SJCRH30 (cell line): ENCODE measurements around the gene SOBP. TPM values are rescaled to one million over a fixed set of nuclear protein-coding genes. Genes with fewer than 3 reads are reported as not detected.
A peak's percentile ranks its signal among the peaks of the same experiment; 100 is the strongest.

ENCODE experiments used
- DNase-seq, 2 experiments: peaks; one replicate each; pipeline ENCODE4 v3.0.0-alpha.2; 2015 to 2020
- H3K27ac ChIP-seq: fragments of 250-450 bp; sonication (Bioruptor Pico); 2 replicates; pipeline ENCODE4 v1.5.1; 2020; ENCODE audit warnings: mild to moderate bottlenecking, moderate library complexity
- H3K27me3 ChIP-seq: fragments of 250-450 bp; sonication (Bioruptor Pico); 2 replicates; pipeline ENCODE4 v1.5.1; 2020; ENCODE audit warnings: mild to moderate bottlenecking, moderate library complexity
- H3K36me3 ChIP-seq: fragments of 250-450 bp; sonication (Bioruptor Pico); 2 replicates; pipeline ENCODE4 v1.5.1; 2020; ENCODE audit warnings: mild to moderate bottlenecking, moderate library complexity
- H3K4me1 ChIP-seq: fragments of 250-450 bp; sonication (Bioruptor Pico); 2 replicates; pipeline ENCODE4 v1.5.1; 2020; ENCODE audit warnings: mild to moderate bottlenecking, moderate library complexity
- H3K4me3 ChIP-seq: fragments of 250-450 bp; sonication (Bioruptor Pico); 2 replicates; pipeline ENCODE4 v1.5.1; 2020; ENCODE audit warnings: mild to moderate bottlenecking, moderate library complexity
- H3K9me3 ChIP-seq: fragments of 250-450 bp; sonication (Bioruptor Pico); replicated peaks from 2 replicates; pipeline ENCODE4 v1.5.1; 2020; ENCODE audit warnings: mild to moderate bottlenecking, moderate library complexity
- total RNA-seq: library from RNA; depleted of rRNA; stranded (reverse); fragments of >200 nt; shearing (Covaris generic); gene quantifications from 2 replicates; pipeline ENCODE4 v1.2.3, GENCODE V29; 2014

The SOBP gene
- total RNA-seq, 1 experiment from 2014 or later = 7.8 TPM

- H3K27ac ChIP-seq = no peak overlapping the region
- no peaks in the 10 kb centered on the region for H3K36me3 ChIP-seq
- H3K4me1 ChIP-seq = peaks cover 48% of the 10 kb centered on the region
- no peaks in the 10 kb centered on the region for H3K27me3 ChIP-seq
- no peak overlapping the region for H3K4me3 ChIP-seq
- DNase-seq = no peak
- H3K9me3 ChIP-seq = no peaks in the 10 kb centered on the region
These were observed 179.0 kb downstream of the SOBP start for GRCh38 chr6:107668743-107669474.

- H3K4me3 ChIP-seq = no peak overlapping the region
- no peaks in the 10 kb centered on the region for H3K36me3 ChIP-seq
- no peaks in the 10 kb centered on the region for H3K9me3 ChIP-seq
- H3K4me1 ChIP-seq = peaks cover 38% of the 10 kb centered on the region
- no peak overlapping the region for H3K27ac ChIP-seq
- no peaks in the 10 kb centered on the region for H3K27me3 ChIP-seq
- peak; percentile 68 to 80 for DNase-seq
These were observed 180.9 kb downstream of the SOBP start for GRCh38 chr6:107670792-107671199.

- H3K27me3 ChIP-seq = no peaks in the 10 kb centered on the region
- H3K27ac ChIP-seq = no peak overlapping the region
- DNase-seq = peak; percentile 85 to 92
- H3K9me3 ChIP-seq = no peaks in the 10 kb centered on the region
- H3K4me1 ChIP-seq = peaks cover 21% of the 10 kb centered on the region
- peak overlapping the region; percentile 2; the same call in 1 of the 2 replicates for H3K4me3 ChIP-seq
- H3K36me3 ChIP-seq = no peaks in the 10 kb centered on the region
These were observed 183.2 kb downstream of the SOBP start for GRCh38 chr6:107673076-107673494.

- Histone ChIP-seq H3K4me3 (no peak overlapping the region), H3K27ac (no peak overlapping the region), H3K27me3 (no peaks in the 10 kb centered on the region), H3K36me3 (no peaks in the 10 kb centered on the region), H3K9me3 (no peaks in the 10 kb centered on the region), H3K4me1 (peaks cover 15% of the 10 kb centered on the region)
- DNase-seq = peak; percentile 84 to 85
These were observed 185.2 kb downstream of the SOBP start for GRCh38 chr6:107674995-107675738.

- DNase-seq = no peak
- H3K36me3 ChIP-seq = no peaks in the 10 kb centered on the region
- H3K27ac ChIP-seq = no peak overlapping the region
- no peak overlapping the region for H3K4me3 ChIP-seq
- H3K9me3 ChIP-seq = no peaks in the 10 kb centered on the region
- peaks cover 8% of the 10 kb centered on the region for H3K4me1 ChIP-seq
- no peaks in the 10 kb centered on the region for H3K27me3 ChIP-seq
These were observed 186.1 kb downstream of the SOBP start for GRCh38 chr6:107676042-107676441.

- Histone ChIP-seq H3K27me3 (no peaks in the 10 kb centered on the region), H3K9me3 (no peaks in the 10 kb centered on the region), H3K4me3 (no peak overlapping the region), H3K36me3 (no peaks in the 10 kb centered on the region), H3K4me1 (peaks cover 5% of the 10 kb centered on the region; the same call in 1 of the 2 replicates), H3K27ac (no peak overlapping the region)
- no peak for DNase-seq
These were observed 187.5 kb downstream of the SOBP start for GRCh38 chr6:107677399-107677798.

GRCh38 chr6:107679457-107679856 lies 189.5 kb downstream of the SOBP start:
- H3K36me3 ChIP-seq = no peaks in the 10 kb centered on the region
- no peak overlapping the region for H3K4me3 ChIP-seq
- H3K9me3 ChIP-seq = no peaks in the 10 kb centered on the region; the same call in 1 of the 2 replicates
- no peak for DNase-seq
- no peaks in the 10 kb centered on the region for H3K27me3 ChIP-seq
- H3K4me1 ChIP-seq = no peaks in the 10 kb centered on the region
- no peak overlapping the region for H3K27ac ChIP-seq

GRCh38 chr6:107682721-107683120 lies 192.8 kb downstream of the SOBP start:
- H3K9me3 ChIP-seq = no peaks in the 10 kb centered on the region; the same call in 1 of the 2 replicates
- H3K4me3 ChIP-seq = no peak overlapping the region
- no peaks in the 10 kb centered on the region for H3K36me3 ChIP-seq
- H3K27ac ChIP-seq = no peak overlapping the region
- no peaks in the 10 kb centered on the region for H3K27me3 ChIP-seq
- H3K4me1 ChIP-seq = no peaks in the 10 kb centered on the region
- no peak for DNase-seq

- no peak overlapping the region for H3K27ac ChIP-seq
- DNase-seq = no peak
- no peaks in the 10 kb centered on the region; the same call in 1 of the 2 replicates for H3K9me3 ChIP-seq
- no peak overlapping the region for H3K4me3 ChIP-seq
- no peaks in the 10 kb centered on the region for H3K4me1 ChIP-seq
- H3K36me3 ChIP-seq = no peaks in the 10 kb centered on the region
- no peaks in the 10 kb centered on the region for H3K27me3 ChIP-seq
These were observed 193.3 kb downstream of the SOBP start for GRCh38 chr6:107683183-107683582.

GRCh38 chr6:107684996-107685395 lies 195.1 kb downstream of the SOBP start:
- no peak for DNase-seq
- H3K27ac ChIP-seq = no peak overlapping the region
- no peaks in the 10 kb centered on the region for H3K27me3 ChIP-seq
- no peaks in the 10 kb centered on the region for H3K36me3 ChIP-seq
- no peak overlapping the region for H3K4me3 ChIP-seq
- no peaks in the 10 kb centered on the region for H3K4me1 ChIP-seq
- no peaks in the 10 kb centered on the region; the same call in 1 of the 2 replicates for H3K9me3 ChIP-seq

GRCh38 chr6:107689190-107689589 lies 199.3 kb downstream of the SOBP start:
- Histone ChIP-seq H3K4me3 (no peak overlapping the region), H3K4me1 (no peaks in the 10 kb centered on the region), H3K9me3 (no peaks in the 10 kb centered on the region), H3K36me3 (no peaks in the 10 kb centered on the region), H3K27me3 (no peaks in the 10 kb centered on the region), H3K27ac (no peak overlapping the region)
- no peak for DNase-seq

GRCh38 chr6:107689951-107690642 lies 200.2 kb downstream of the SOBP start:
- H3K4me3 ChIP-seq = no peak overlapping the region
- no peak overlapping the region for H3K27ac ChIP-seq
- no peaks in the 10 kb centered on the region for H3K36me3 ChIP-seq
- H3K4me1 ChIP-seq = no peaks in the 10 kb centered on the region
- H3K27me3 ChIP-seq = no peaks in the 10 kb centered on the region
- no peaks in the 10 kb centered on the region for H3K9me3 ChIP-seq
- DNase-seq = no peak

- DNase-seq = no peak
- no peaks in the 10 kb centered on the region for H3K27me3 ChIP-seq
- no peaks in the 10 kb centered on the region for H3K4me1 ChIP-seq
- H3K9me3 ChIP-seq = no peaks in the 10 kb centered on the region
- no peaks in the 10 kb centered on the region for H3K36me3 ChIP-seq
- no peak overlapping the region for H3K4me3 ChIP-seq
- H3K27ac ChIP-seq = no peak overlapping the region
These were observed 200.7 kb downstream of the SOBP start for GRCh38 chr6:107690643-107691061.

- Histone ChIP-seq H3K27ac (no peak overlapping the region), H3K36me3 (no peaks in the 10 kb centered on the region), H3K9me3 (no peaks in the 10 kb centered on the region), H3K27me3 (no peaks in the 10 kb centered on the region), H3K4me1 (no peaks in the 10 kb centered on the region), H3K4me3 (no peak overlapping the region)
- DNase-seq = peak in 1 of 2 experiments; percentile 24
These were observed 201.3 kb downstream of the SOBP start for GRCh38 chr6:107691062-107691751.
